Rectal smooth muscle tissue (tissue), 1 donor: Measurements from ENCODE around the gene SHROOM1.

Source experiments
- H3K27ac ChIP-seq: one replicate; pipeline ENCODE4 v1.7.0; 2013; ENCODE audit warnings: low read depth, low read length, inconsistent platforms
- H3K27me3 ChIP-seq: one replicate; pipeline ENCODE4 v1.7.0; 2013; ENCODE audit warnings: low read length; ENCODE audit not compliant: control insufficient read depth, insufficient read depth
- H3K36me3 ChIP-seq: one replicate; pipeline ENCODE4 v1.7.0; 2013; ENCODE audit warnings: low read length; ENCODE audit not compliant: control insufficient read depth, insufficient read depth
- H3K4me1 ChIP-seq: one replicate; pipeline ENCODE4 v1.7.0; 2013; ENCODE audit warnings: low read length; ENCODE audit not compliant: control insufficient read depth, insufficient read depth
- H3K4me3 ChIP-seq: one replicate; pipeline ENCODE4 v1.7.0; 2013; ENCODE audit warnings: low read length
- H3K9ac ChIP-seq: one replicate; pipeline ENCODE4 v1.7.0; 2013; ENCODE audit warnings: low read length

Gene SHROOM1

DNA sequence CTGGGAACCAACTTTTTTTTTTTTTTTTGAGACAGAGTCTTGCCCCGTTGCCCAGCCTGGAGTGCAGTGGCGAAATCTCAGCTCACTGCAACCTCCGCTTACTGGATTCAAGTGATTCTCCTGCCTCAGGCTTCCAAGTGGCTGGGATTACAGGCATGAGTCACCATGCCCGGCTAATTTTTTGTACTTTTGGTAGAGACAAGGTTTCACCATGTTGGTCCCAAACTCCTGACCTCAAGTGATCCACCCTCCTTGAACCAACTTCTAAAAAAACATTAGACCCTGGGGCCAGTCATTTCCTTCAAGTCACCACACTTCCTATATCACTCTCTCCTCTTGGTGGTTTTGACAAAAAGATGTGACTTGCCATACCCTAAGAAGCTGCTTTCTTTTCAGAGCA lies 10.9 kb upstream of the SHROOM1 start:
- Histone ChIP-seq H3K4me3 (no peak overlapping the region), H3K36me3 (no peaks in the 10 kb centered on the region), H3K27me3 (no peaks in the 10 kb centered on the region), H3K9ac (no peak overlapping the region), H3K4me1 (no peaks in the 10 kb centered on the region), H3K27ac (no peak overlapping the region)

DNA sequence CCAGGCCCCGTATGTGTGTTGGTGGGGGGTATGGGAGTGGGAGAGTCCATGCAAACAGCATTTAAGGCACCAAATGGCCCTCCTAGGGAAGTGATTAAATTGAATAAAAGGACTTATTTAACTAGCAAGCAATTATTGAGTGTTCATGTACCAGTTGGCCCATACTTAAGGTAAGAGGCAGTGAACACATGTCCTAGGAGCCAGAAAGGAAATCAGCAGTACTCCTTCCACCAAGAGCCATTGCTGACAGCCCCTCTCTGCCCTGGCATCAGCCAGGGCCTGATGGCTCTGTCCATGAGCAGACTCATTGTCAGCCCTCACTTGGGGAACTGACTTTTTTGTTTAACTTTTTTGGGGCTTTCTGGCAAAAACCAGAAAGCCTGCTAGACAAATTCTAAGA lies 10.4 kb upstream of the SHROOM1 start:
- no peak overlapping the region for H3K9ac ChIP-seq
- no peak overlapping the region for H3K27ac ChIP-seq
- no peaks in the 10 kb centered on the region for H3K36me3 ChIP-seq
- no peaks in the 10 kb centered on the region for H3K27me3 ChIP-seq
- H3K4me3 ChIP-seq, result no peak overlapping the region
- H3K4me1 ChIP-seq, result no peaks in the 10 kb centered on the region

DNA sequence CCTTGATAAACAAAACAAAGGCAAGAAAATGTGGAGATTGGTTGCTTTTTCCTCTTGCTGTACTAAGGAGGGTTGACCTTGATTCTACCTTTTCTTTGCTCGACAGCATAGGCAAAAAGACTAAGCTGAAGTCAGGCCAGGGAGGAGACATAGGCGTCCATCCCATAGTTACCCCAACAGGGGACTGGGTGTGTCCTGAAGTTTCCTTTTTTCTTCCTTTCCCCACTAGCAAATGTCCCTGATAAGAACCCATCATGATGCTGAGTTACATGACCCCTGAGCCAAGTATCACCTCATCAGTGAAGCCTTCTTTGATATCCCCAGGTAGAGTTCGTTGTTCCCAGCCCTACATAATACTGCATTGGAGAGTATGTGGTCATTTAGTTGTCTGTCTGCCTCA lies 9.9 kb upstream of the SHROOM1 start:
- Histone ChIP-seq H3K27me3 (no peaks in the 10 kb centered on the region), H3K36me3 (no peaks in the 10 kb centered on the region), H3K4me3 (no peak overlapping the region), H3K9ac (no peak overlapping the region), H3K27ac (no peak overlapping the region), H3K4me1 (no peaks in the 10 kb centered on the region)

DNA sequence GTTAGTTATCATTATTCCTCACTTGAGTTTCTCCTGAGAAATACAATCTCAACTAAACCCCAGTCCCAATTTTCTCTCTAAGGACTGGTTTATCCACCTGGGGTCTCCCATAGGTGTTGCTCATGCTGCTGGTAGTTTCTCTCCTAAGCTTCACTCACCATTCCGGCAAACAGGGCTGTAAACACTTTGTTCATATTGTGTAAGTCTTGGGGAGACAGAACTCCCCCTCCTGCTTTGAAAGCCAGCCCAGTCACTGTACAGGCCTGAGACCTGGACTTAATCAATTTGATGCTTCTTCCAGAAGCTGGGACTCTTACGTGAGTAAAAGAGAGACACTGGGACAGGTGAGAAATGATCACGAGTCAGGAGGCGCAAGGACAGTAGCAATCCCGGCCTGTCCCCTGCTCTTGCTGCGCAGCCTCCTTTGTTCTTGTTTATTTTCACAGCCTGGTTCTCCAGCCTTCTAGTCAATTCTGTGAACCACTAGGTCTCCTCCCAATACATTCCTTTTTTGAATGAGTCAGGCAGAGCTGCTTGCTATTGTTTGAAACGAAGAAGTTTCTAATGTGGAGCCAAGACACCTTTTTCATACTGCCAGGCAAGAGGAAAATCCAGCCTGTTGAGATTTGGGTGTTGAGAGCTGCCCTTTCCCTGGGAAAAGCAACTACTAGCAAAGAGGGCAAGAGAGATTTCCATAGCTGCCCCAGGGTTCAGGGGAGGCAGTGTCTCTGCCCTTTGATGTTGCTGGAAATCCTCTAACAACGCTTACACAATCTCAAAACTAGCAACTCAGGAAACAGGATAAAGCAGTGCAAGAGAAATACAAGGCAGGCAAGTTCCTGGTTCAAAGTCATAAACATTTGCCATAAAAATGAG lies 9.2 kb upstream of the SHROOM1 start:
- H3K27ac ChIP-seq, result no peak overlapping the region
- H3K9ac ChIP-seq, result no peak overlapping the region
- no peak overlapping the region for H3K4me3 ChIP-seq

DNA sequence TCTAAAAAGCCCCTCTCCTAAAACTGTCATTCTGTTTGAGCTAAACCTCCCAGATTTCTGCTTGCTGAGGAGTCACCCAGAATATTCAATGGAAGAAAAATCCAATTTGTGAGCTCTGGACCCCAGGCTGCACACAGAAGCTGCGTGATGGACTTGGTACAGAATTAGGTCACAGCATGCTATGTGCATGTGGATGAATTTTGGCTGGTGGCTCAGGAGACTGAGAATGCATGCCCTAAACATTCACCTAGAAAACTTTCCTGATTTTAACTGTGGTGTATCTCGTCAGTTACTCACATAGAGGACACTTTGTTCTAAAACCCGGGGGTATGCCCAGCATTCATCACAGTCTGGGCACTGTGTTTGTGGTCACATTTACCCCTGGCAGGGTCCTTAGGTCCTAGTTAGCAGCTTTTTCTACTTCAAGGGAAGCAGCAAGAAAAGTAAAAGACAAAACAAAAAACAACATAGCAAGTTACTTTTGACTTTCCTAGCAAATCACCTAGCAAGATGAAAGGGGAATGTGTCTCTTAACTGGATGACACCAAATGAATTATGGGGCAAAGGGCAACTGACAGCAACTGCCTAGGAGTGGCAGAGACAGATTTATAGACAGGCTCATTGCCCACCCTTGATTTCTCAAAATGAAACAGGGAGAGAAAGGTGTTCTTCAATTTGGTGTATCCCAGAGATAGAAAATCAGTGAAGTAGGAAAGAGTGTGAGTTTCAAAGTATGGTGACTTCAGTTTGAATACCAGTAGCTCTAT lies 8.3 kb upstream of the SHROOM1 start:
- no peaks in the 10 kb centered on the region for H3K4me1 ChIP-seq
- no peak overlapping the region for H3K27ac ChIP-seq
- H3K9ac ChIP-seq, result no peak overlapping the region
- no peak overlapping the region for H3K4me3 ChIP-seq
- H3K27me3 ChIP-seq, result no peaks in the 10 kb centered on the region
- no peaks in the 10 kb centered on the region for H3K36me3 ChIP-seq

More for the DNA sequence above, 9.2 kb upstream of the SHROOM1 start:
- Histone ChIP-seq H3K36me3 (no peaks in the 10 kb centered on the region), H3K4me1 (no peaks in the 10 kb centered on the region), H3K27me3 (no peaks in the 10 kb centered on the region)

DNA sequence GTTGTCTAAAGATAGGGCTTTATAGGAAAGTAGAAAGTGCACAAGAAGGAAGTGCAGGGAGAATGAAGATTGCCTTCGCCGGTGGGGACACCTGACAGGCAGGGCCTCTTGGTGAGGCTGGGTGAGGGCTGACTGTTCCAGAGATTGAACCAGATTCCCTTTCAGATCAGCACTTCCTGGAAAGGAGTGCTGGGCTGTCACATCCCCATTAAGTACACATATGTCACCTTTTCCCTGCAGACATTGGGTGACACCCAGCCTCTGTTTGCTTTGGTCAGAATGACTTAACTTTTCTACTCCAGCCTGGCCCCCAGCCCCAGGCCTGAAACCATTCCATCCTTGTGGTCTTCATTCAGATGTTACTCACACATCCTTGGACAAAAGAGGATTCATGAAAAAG lies 7.4 kb upstream of the SHROOM1 start:
- Histone ChIP-seq H3K9ac (no peak overlapping the region), H3K27ac (no peak overlapping the region)

DNA sequence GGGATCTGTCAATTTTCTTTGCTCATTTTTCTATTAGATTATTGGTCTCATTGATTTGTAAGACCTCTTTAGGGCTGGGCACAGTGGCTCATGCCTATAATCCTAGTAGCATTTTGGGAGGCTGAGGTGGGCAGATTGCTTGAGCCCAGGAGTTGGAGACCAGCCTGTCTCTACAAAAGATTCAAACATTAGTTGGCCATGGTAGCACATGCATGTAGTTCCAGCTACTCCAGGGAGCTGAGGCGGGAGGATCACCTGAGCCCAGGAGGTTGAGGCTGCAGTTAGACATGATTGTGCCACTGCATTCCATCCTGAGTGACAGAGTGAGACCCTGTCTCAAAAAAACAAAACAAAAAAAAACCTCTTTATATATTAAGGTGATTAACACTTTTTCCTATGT lies 6.4 kb upstream of the SHROOM1 start:
- no peak overlapping the region for H3K9ac ChIP-seq
- no peak overlapping the region for H3K27ac ChIP-seq
- no peak overlapping the region for H3K4me3 ChIP-seq
- no peaks in the 10 kb centered on the region for H3K27me3 ChIP-seq
- no peaks in the 10 kb centered on the region for H3K4me1 ChIP-seq
- H3K36me3 ChIP-seq, result no peaks in the 10 kb centered on the region

More for the DNA sequence above, 7.4 kb upstream of the SHROOM1 start:
- no peak overlapping the region for H3K4me3 ChIP-seq
- no peaks in the 10 kb centered on the region for H3K4me1 ChIP-seq
- no peaks in the 10 kb centered on the region for H3K36me3 ChIP-seq
- no peaks in the 10 kb centered on the region for H3K27me3 ChIP-seq

DNA sequence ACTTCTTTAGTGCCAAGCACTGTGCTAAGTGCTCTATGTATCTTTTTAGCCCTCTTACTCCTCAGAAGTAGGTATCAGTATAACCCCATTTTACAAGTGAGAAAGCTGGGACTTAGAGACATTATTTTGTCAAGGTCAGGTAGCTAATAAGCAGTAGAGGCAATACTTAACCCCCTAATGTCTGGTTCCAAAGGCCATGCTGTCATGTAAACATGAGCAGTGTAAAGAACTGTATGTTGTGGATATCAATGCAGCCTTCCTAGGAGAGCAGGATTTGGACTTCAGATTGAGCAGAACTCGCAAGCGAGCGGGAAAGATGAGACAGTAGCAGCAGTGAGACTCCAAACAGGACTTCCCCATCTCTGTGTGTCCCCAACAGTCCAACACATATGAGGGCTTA lies 3.6 kb upstream of the SHROOM1 start:
- Histone ChIP-seq H3K9ac (no peak overlapping the region), H3K27ac (no peak overlapping the region), H3K36me3 (no peaks in the 10 kb centered on the region), H3K4me3 (no peak overlapping the region), H3K27me3 (no peaks in the 10 kb centered on the region), H3K4me1 (no peaks in the 10 kb centered on the region)

DNA sequence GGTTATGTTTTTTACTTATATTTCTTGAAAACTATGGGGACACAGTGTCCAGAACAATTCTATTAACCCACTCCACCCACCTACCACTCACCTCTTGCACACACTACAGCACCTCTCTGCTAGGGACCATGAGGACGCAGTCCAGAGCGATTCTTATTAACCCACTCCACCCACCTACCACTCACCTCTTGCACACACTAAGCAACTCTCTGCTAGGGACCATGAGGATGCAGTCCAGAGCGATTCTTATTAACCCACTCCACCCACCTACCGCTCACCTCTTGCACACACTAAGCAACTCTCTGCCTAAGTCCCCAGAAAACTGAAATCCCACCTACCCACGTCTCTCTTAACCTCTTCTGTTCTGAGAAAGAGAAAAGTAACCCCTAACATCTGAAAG lies 2.2 kb upstream of the SHROOM1 start:
- H3K4me3 ChIP-seq, result no peak overlapping the region
- H3K27ac ChIP-seq, result no peak overlapping the region
- H3K36me3 ChIP-seq, result no peaks in the 10 kb centered on the region
- H3K27me3 ChIP-seq, result no peaks in the 10 kb centered on the region
- no peak overlapping the region for H3K9ac ChIP-seq
- H3K4me1 ChIP-seq, result no peaks in the 10 kb centered on the region

DNA sequence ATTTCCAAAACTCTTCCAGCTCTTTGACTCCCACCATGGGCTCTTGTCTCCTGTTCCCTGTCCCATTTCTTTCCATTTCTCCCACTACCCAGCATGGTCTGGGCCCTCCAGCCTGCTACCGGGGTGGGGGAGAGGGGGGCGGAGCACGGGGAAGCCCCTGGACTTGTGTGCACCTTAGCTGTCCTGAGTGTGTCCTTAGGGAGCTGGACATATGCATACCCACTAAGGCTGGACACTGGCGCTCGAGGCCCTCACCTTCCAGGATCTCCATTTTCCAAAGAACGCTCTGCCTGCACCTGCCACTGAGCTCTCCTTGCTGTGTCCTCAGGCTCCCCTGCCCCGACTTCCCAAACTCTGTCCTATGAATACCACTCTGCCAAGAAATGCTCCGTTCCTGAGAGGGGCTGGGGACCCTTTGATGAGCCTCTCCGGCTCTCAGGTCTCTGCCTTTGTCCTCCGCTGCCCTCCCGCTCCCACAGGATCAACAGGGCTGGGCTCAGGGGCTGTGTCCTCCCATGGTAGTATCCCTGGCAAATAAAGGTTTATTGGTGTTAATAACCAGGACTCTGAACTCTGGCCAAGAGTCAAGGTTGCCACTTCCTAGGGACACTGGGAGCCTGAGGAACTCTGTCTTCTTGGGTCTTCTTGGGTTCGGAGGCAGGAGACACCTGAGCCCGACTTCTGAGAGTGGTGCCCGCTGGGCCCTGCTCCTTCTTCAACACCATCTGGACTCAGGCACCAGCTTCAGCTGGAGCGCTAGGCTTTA lies 831 bp upstream of the SHROOM1 start:
- Histone ChIP-seq H3K36me3 (no peaks in the 10 kb centered on the region), H3K27me3 (no peaks in the 10 kb centered on the region), H3K27ac (peak overlapping the region; percentile 55), H3K9ac (peak overlapping the region; percentile 52), H3K4me1 (no peaks in the 10 kb centered on the region), H3K4me3 (peak overlapping the region; percentile 83)

DNA sequence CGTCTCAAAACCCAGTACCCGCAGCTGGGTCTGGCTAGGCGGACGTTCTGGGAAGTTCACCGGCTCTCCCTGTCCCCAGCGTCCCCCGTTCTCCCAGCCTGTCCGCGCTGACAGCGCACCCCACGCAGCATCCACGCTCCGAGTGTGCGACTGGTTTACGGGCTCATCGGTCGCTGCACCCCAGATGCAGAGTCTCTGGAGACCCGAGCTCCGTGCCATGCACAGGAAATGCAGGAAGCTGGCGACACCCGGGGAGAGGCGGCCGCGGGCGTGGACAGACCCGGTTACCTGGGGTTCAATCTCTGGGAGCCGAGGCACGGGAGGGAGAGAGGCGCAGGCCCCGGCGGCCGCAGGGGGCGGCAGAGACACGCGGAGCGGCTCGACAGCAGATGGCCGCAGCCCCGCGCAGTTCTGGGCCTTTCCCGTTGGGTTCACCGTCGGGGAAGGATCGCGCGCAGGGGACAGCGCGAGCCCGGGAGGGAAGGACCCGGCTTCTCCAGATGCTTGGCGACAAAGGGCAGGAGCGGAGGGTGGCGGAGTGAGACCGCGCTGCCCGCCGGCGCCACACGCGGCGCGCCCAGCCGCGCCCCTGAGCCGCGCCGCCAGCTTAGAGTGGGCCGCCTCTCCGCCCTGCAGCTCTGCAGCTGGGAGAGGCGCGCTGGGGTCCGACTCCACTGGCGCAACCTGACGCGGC lies 558 bp downstream of the SHROOM1 start:
- Histone ChIP-seq H3K27ac (peak overlapping the region; percentile 55), H3K9ac (peak overlapping the region; percentile 25), H3K27me3 (peaks cover under 1% of the 10 kb centered on the region), H3K4me1 (no peaks in the 10 kb centered on the region), H3K4me3 (peak overlapping the region; percentile 83), H3K36me3 (no peaks in the 10 kb centered on the region)
